Transverse colon (tissue), 4 donors: ENCODE data around the gene TSPAN9. TPM values are rescaled to one million over a fixed set of nuclear protein-coding genes. Genes with fewer than 3 reads are reported as not detected.

Experiments
- DNase-seq: peaks from one replicate; pipeline ENCODE4 v3.0.0-alpha.2; 2019
- H3K27ac ChIP-seq, 4 donors: fragments of 200-600 bp; sonication (generic); 2 replicates each; pipeline ENCODE4 v1.5.1; 2016 to 2018; ENCODE audit warnings: inconsistent platforms in 4 of 4
- H3K27me3 ChIP-seq: fragments of 200-600 bp; sonication (generic); 2 replicates; pipeline ENCODE4 v1.5.1; 2017; ENCODE audit warnings: inconsistent platforms
- H3K36me3 ChIP-seq, 4 donors: fragments of 200-600 bp; sonication (generic); 2 replicates each; pipeline ENCODE4 v1.5.1; 2017 to 2019; ENCODE audit warnings: inconsistent platforms in 4 of 4
- H3K4me1 ChIP-seq, 4 donors: fragments of 200-600 bp; sonication (generic); 2 replicates each; pipeline ENCODE4 v1.5.1; 2017 to 2020; ENCODE audit warnings: inconsistent platforms in 4 of 4
- H3K4me3 ChIP-seq, 4 donors: fragments of 200-600 bp; sonication (generic); 1 replicate in 1 of 4; 2 replicates in 3 of 4; pipeline versions ENCODE4 v1.5.1 to v1.6.1; 2017 to 2019; ENCODE audit warnings: inconsistent platforms in 4 of 4
- H3K9me3 ChIP-seq, 2 donors: fragments of 200-600 bp; sonication (generic); 2 replicates each; pipeline ENCODE4 v1.5.1; 2017 to 2019; ENCODE audit warnings: inconsistent platforms in 2 of 2
- CTCF ChIP-seq, 5 experiments: fragments of 200-600 bp in 3 of 5; fragments of 450-650 bp in 2 of 5; sonication (generic) in 3 of 5; IDR thresholded peaks; 1 replicate in 2 of 5; 2 replicates in 3 of 5; pipeline ENCODE4 v1.5.1; 2016 to 2017; ENCODE audit warnings: antibody characterized with exemption in 5 of 5, inconsistent platforms in 3 of 5, mild to moderate bottlenecking in 2 of 5, moderate library complexity in 1 of 5
- EP300 ChIP-seq: sonication (generic); formaldehyde crosslinking; IDR thresholded peaks from one replicate; pipeline ENCODE4 v1.6.1; 2017; ENCODE audit warnings: antibody characterized with exemption, low read depth
- POLR2A ChIP-seq: fragments of 450-650 bp; IDR thresholded peaks from one replicate; pipeline ENCODE4 v1.6.1; 2016; ENCODE audit warnings: antibody characterized with exemption, mild to moderate bottlenecking, moderate library complexity
- POLR2AphosphoS5 ChIP-seq, 3 donors: sonication (generic); formaldehyde crosslinking; IDR thresholded peaks; one replicate each; pipeline ENCODE4 v1.6.1; 2016; ENCODE audit warnings: antibody characterized with exemption in 3 of 3
- WGBS, 2 donors: methylation state at CpG; one replicate each; pipeline ENCODE4 v1.1.5; 2018; ENCODE audit warnings: low coverage in 1 of 2; 5-methylcytosine and 5-hydroxymethylcytosine counted together
- in situ Hi-C, 4 donors: fragments of 200-750 bp; cut with MboI; loops; one replicate each; pipeline versions ENCODE4 v1.15.0 to v1.15.1; 2017; ENCODE audit warnings: low sequenced_read_pairs in 3 of 4, low pct_ligation_motif_present in 1 of 4, low pct_unique_long_range_greater_than_20kb in 1 of 4
- intact Hi-C: fragments of 100-400 bp; cut with DNase I; formaldehyde crosslinking; loops from one replicate; pipeline ENCODE4 v1.15.1; 2023; ENCODE audit warnings: low total_unique reads
- total RNA-seq, 4 donors: library from RNA; depleted of rRNA; stranded (reverse); fragments of >200 nt; gene quantifications; one replicate each; pipeline ENCODE4 v1.1.0, GENCODE V29; 2016

TSPAN9 gene
- total RNA-seq, 4 donors from 2014 or later, result 4.2 to 9.3 (median 6.1) TPM

- Histone ChIP-seq H3K4me1 (peaks cover 3 to 12% (median 4%) of the 10 kb centered on the region in 4 donors), H3K27me3 (no peaks in the 10 kb centered on the region), H3K9me3 (no peaks in the 10 kb centered on the region), H3K27ac (peak overlapping the region; percentile 32 to 75 (median 48)), H3K4me3 (no peak overlapping the region), H3K36me3 (no peaks in the 10 kb centered on the region)
- TF ChIP-seq EP300 (no peak), POLR2AphosphoS5 (IDR thresholded peaks at IDR 0.05) (peak in 2 of 3 donors; percentile 7 to 36), CTCF (IDR thresholded peaks at IDR 0.05) (no peak), POLR2A (no peak)
- in situ Hi-C loops (no loop called here), intact Hi-C loops (no loop called here)
- 50 to 59% methylated on average over 6 to 12 of the region's 12 CpGs for WGBS, 2 donors
- DNase-seq, result no peak
These were observed 22.0 kb upstream of the TSPAN9 start for GRCh38 chr12:3055026-3055703.

- Histone ChIP-seq H3K27me3 (no peaks in the 10 kb centered on the region), H3K4me1 (peaks cover 3 to 12% (median 4%) of the 10 kb centered on the region in 4 donors), H3K4me3 (no peak overlapping the region), H3K9me3 (no peaks in the 10 kb centered on the region), H3K27ac (peak overlapping the region in 3 of 4 donors; percentile 32 to 75 (median 63)), H3K36me3 (no peaks in the 10 kb centered on the region)
- intact Hi-C loops, result no loop called here
- in situ Hi-C loops, result no loop called here
- DNase-seq, result no peak
- WGBS, 2 donors, result 72 to 84% methylated on average over 5 to 8 of the region's 8 CpGs
- no peak for TF ChIP-seq EP300
- no peak for TF ChIP-seq POLR2A
- no peak for TF ChIP-seq POLR2AphosphoS5 (IDR thresholded peaks at IDR 0.05)
- no peak for TF ChIP-seq CTCF (IDR thresholded peaks at IDR 0.05)
These were observed 21.3 kb upstream of the TSPAN9 start for GRCh38 chr12:3055704-3056467.

GRCh38 chr12:3061059-3061458 lies 16.1 kb upstream of the TSPAN9 start:
- no peak for DNase-seq
- Histone ChIP-seq H3K4me1 (peaks cover 0 to 1% (median under 1%) of the 10 kb centered on the region in 4 donors), H3K27ac (no peak overlapping the region), H3K36me3 (no peaks in the 10 kb centered on the region), H3K27me3 (peaks cover 10% of the 10 kb centered on the region), H3K9me3 (no peaks in the 10 kb centered on the region), H3K4me3 (no peak overlapping the region)
- TF ChIP-seq POLR2AphosphoS5 (IDR thresholded peaks at IDR 0.05) (no peak), CTCF (IDR thresholded peaks at IDR 0.05) (no peak), POLR2A (no peak)
- 60% methylated on average over 5 of the region's 5 CpGs; no CpG with 5 or more reads in 1 of the 2 donors for WGBS, 2 donors
- intact Hi-C loops, result no loop called here
- in situ Hi-C loops, result no loop called here

- 59 to 61% methylated on average over 3 of the region's 3 CpGs for WGBS, 2 donors
- TF ChIP-seq POLR2A (no peak), CTCF (IDR thresholded peaks at IDR 0.05) (no peak), EP300 (no peak), POLR2AphosphoS5 (IDR thresholded peaks at IDR 0.05) (no peak)
- no peaks in the 10 kb centered on the region for H3K36me3 ChIP-seq
- H3K27me3 ChIP-seq, result peaks cover 10% of the 10 kb centered on the region
- DNase-seq, result no peak
- intact Hi-C loops (no loop called here), in situ Hi-C loops (no loop called here)
- no peak overlapping the region for H3K4me3 ChIP-seq
- no peaks in the 10 kb centered on the region for H3K9me3 ChIP-seq
- no peaks in the 10 kb centered on the region for H3K4me1 ChIP-seq
- H3K27ac ChIP-seq, result no peak overlapping the region
These were observed 15.5 kb upstream of the TSPAN9 start for GRCh38 chr12:3061501-3062215.
